Sigmoid colon (tissue), 7 donors: ENCODE results near the gene DCAKD. TPM values are rescaled to one million over a fixed set of nuclear protein-coding genes. Genes with fewer than 3 reads are reported as not detected.

Experiments used
- DNase-seq: peaks from one replicate; pipeline ENCODE4 v3.0.0-alpha.2; 2019
- H3K27ac ChIP-seq, 4 donors: fragments of 200-600 bp; sonication (generic); one replicate each; pipeline ENCODE4 v1.5.1; 2016 to 2019; ENCODE audit warnings: mild to moderate bottlenecking in 1 of 4
- H3K27me3 ChIP-seq, 3 donors: fragments of 200-600 bp; sonication (generic); one replicate each; pipeline ENCODE4 v1.5.1; 2019; ENCODE audit warnings: mild to moderate bottlenecking in 1 of 3
- H3K36me3 ChIP-seq, 4 donors: fragments of 200-600 bp; sonication (generic); one replicate each; pipeline ENCODE4 v1.5.1; 2016 to 2019
- H3K4me1 ChIP-seq, 4 donors: fragments of 200-600 bp; sonication (generic); one replicate each; pipeline ENCODE4 v1.5.1; 2017 to 2019
- H3K4me3 ChIP-seq, 4 donors: fragments of 200-600 bp; sonication (generic); one replicate each; pipeline ENCODE4 v1.5.1; 2017 to 2019; ENCODE audit warnings: mild to moderate bottlenecking in 2 of 4, moderate library complexity in 1 of 4
- H3K9me3 ChIP-seq, 4 donors: fragments of 200-600 bp in 3 of 4; sonication (generic) in 3 of 4; one replicate each; pipeline versions ENCODE4 v1.5.1 to v1.6.1; 2013 to 2019
- EP300 ChIP-seq, 4 donors: sonication (generic); formaldehyde crosslinking; IDR thresholded peaks; one replicate each; pipeline ENCODE4 v1.6.1; 2017; ENCODE audit warnings: antibody characterized with exemption in 4 of 4
- POLR2A ChIP-seq, 2 donors: fragments of 450-650 bp; IDR thresholded peaks; one replicate each; pipeline ENCODE4 v1.6.1; 2016; ENCODE audit warnings: antibody characterized with exemption in 2 of 2, mild to moderate bottlenecking in 2 of 2, moderate library complexity in 2 of 2
- POLR2AphosphoS5 ChIP-seq, 4 donors: sonication (generic); formaldehyde crosslinking; IDR thresholded peaks; one replicate each; pipeline ENCODE4 v1.6.1; 2017; ENCODE audit warnings: antibody characterized with exemption in 4 of 4
- WGBS, 2 donors: extraction: QIAGEN DNeasy Blood & Tissue Kit; methylation state at CpG; one replicate each; pipeline ENCODE4 v1.1.7; 2013; 5-methylcytosine and 5-hydroxymethylcytosine counted together
- intact Hi-C: fragments of 100-400 bp; cut with DNase I; formaldehyde crosslinking; loops from one replicate; pipeline ENCODE4 v1.15.1; 2023
- polyA plus RNA-seq, 3 donors: library from polyadenylated mRNA; stranded (reverse); fragments of 200-250 nt; gene quantifications; one replicate each; pipeline ENCODE4 v1.2.3, GENCODE V29; 2013
- total RNA-seq, 4 donors: library from RNA; depleted of rRNA; stranded (reverse); fragments of >200 nt; gene quantifications; one replicate each; pipeline ENCODE4 v1.1.0, GENCODE V29; 2016
- TF ChIP-seq, protein P1 (sequence below), 4 experiments: fragments of 450-650 bp in 3 of 4; fragments of 200-600 bp in 1 of 4; IDR thresholded peaks; one replicate each; pipeline ENCODE4 v1.5.1; 2016 to 2019; ENCODE audit warnings: antibody characterized with exemption in 4 of 4, mild to moderate bottlenecking in 3 of 4, moderate library complexity in 2 of 4
- donor health status: healthy with polysubstance abuse.
- donor health status: Bipolar disorder and iron deficiency.
- donor health status: healthy.

Gene DCAKD
- total and polyA plus RNA-seq, 7 donors: 5.1 to 46.0 (median 25.2) TPM

DNA sequence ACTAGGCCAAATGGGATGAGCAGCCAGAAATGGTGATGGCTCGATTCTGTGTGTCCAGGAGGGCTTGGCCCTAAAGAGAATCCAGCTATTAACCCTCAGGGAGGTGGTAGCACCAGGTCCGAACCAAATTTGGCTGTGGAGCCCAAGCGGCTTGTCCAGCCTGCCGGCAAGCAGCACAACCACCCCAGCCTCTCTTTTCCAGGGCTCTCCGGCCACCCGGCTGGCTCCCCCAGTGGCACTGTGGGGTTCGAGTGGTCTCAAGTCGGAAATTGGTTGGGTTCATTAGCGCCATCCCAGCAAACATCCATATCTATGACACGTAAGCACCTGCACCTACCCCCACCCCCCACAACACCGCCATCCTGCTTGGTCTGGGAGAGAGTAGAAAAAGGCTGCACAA lies 45.5 kb upstream of the DCAKD start:
- intact Hi-C loops: no loop called here
- peak overlapping the region in 3 of 4 donors; percentile 79 to 95 (median 87) for H3K27ac ChIP-seq
- no peaks in the 10 kb centered on the region for H3K9me3 ChIP-seq
- H3K36me3 ChIP-seq: peaks cover 32 to 64% (median 43%) of the 10 kb centered on the region in 4 donors
- TF ChIP-seq POLR2AphosphoS5 (IDR thresholded peaks at IDR 0.05): no peak
- no peak for TF ChIP-seq EP300 (IDR thresholded peaks at IDR 0.05)
- TF ChIP-seq POLR2A (IDR thresholded peaks at IDR 0.05): no peak
- TF ChIP-seq, protein P1, sequence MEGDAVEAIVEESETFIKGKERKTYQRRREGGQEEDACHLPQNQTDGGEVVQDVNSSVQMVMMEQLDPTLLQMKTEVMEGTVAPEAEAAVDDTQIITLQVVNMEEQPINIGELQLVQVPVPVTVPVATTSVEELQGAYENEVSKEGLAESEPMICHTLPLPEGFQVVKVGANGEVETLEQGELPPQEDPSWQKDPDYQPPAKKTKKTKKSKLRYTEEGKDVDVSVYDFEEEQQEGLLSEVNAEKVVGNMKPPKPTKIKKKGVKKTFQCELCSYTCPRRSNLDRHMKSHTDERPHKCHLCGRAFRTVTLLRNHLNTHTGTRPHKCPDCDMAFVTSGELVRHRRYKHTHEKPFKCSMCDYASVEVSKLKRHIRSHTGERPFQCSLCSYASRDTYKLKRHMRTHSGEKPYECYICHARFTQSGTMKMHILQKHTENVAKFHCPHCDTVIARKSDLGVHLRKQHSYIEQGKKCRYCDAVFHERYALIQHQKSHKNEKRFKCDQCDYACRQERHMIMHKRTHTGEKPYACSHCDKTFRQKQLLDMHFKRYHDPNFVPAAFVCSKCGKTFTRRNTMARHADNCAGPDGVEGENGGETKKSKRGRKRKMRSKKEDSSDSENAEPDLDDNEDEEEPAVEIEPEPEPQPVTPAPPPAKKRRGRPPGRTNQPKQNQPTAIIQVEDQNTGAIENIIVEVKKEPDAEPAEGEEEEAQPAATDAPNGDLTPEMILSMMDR (IDR thresholded peaks at IDR 0.05): no peak
- DNase-seq: no peak
- no peak overlapping the region for H3K4me3 ChIP-seq
- 95 to 96% methylated on average over 11 of the region's 11 CpGs for WGBS, 2 donors
- H3K4me1 ChIP-seq: peaks cover 0 to 46% (median 40%) of the 10 kb centered on the region in 4 donors
- H3K27me3 ChIP-seq: no peaks in the 10 kb centered on the region

DNA sequence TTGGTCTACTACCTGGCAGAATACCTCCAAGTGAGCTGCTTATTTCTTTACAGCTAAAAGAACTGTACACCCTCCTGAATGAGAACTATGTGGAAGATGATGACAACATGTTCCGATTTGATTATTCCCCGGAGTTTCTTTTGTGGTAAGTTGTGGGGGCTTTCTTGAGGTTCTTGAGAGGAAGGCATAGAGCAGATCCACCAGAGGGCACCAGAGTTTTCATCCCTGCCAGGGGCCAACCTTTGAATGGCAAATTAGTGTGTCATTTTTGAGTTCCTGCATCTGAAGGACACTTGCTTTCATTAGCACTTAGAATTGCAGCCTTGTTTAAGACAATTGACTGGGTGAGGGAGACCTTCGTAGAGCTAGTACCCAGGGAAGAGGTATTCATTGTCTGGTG lies 44.7 kb upstream of the DCAKD start:
- peaks cover 0 to 51% (median 47%) of the 10 kb centered on the region in 4 donors for H3K4me1 ChIP-seq
- DNase-seq: no peak
- 71 to 85% methylated on average over 3 of the region's 3 CpGs for WGBS, 2 donors
- H3K4me3 ChIP-seq: no peak overlapping the region
- TF ChIP-seq POLR2A (IDR thresholded peaks at IDR 0.05): no peak
- TF ChIP-seq, protein P1 (IDR thresholded peaks at IDR 0.05): peak in 2 of 4 experiments; percentile 43 to 53
- intact Hi-C loops: no loop called here
- peak overlapping the region in 3 of 4 donors; percentile 79 to 95 (median 87) for H3K27ac ChIP-seq
- H3K36me3 ChIP-seq: peaks cover 32 to 64% (median 40%) of the 10 kb centered on the region in 4 donors
- H3K9me3 ChIP-seq: no peaks in the 10 kb centered on the region
- H3K27me3 ChIP-seq: no peaks in the 10 kb centered on the region

DNA sequence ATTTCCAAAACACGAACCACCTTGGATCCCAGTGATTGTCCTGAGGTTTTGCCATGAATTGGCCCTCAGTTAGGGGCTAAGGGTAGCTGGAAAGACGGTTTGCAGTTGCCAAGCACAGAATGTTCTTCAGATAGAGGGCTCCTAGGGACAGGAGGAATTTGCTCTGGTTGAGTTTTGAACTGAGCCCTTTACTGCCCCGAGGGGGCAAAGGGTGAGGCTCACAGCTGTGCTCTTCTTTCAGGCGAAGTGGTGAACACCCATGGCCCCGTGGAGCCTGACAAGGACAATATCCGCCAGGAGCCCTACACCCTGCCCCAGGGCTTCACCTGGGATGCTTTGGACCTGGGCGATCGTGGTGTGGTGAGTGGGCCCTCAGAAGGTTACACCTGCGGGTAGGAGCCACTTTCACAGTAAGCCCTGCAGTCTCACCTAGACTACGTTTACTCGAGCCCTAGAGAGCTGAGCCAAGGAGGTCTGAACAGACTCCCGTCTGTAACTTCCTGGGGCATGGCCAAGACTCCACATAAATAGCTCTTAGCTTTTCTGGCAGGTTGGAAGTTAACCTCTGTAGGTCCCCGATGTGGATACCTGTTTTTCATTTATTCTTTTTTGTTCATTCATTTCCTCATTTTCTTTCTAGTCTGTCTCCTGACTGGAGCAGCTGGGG lies 42.1 kb upstream of the DCAKD start:
- peak; percentile 83 for DNase-seq
- Histone ChIP-seq H3K9me3 (no peaks in the 10 kb centered on the region), H3K27me3 (no peaks in the 10 kb centered on the region), H3K36me3 (peaks cover 38 to 73% (median 44%) of the 10 kb centered on the region in 4 donors), H3K4me1 (peaks cover 0 to 51% (median 43%) of the 10 kb centered on the region in 4 donors), H3K27ac (peak overlapping the region; percentile 85 to 95 (median 90)), H3K4me3 (no peak overlapping the region)
- intact Hi-C loops: loop anchor here (2.0 to 5.0 kb wide), 3 partner anchors 33 to 126 kb away; partner anchors contain the start of genes C1QL1, DCAKD and NMT1
- 74 to 81% methylated on average over 13 of the region's 13 CpGs for WGBS, 2 donors
- TF ChIP-seq POLR2AphosphoS5 (IDR thresholded peaks at IDR 0.05) (peak in 2 of 4 donors; percentile 39 to 61), EP300 (IDR thresholded peaks at IDR 0.05) (peak in 2 of 4 donors; percentile 66 to 80)
- TF ChIP-seq, protein P1 (IDR thresholded peaks at IDR 0.05): no peak

DNA sequence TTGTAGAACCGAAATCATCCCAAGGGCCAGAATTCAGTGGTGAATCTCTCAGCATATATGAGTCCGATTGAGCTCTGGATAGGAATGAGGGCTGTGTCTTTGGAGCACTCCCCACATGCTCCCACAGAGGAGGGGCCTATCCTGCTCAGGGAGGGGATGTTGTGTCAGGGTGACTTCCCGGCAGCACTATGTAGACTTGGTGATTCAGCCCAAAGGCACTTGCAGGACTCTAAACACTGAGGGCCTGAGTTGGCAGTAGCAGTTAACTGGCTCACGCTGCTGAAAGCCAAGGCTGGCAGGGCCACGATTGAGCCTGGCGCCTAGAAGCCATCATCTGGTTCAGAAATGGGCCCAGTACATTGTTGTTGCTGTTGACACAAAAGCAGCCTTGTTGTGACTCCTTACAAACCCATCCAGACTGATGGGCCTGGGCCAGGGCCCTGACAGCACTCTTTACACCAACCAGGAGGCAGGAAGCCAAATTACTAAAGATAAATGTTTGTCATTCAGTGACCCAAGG lies 41.5 kb upstream of the DCAKD start:
- H3K27ac ChIP-seq: peak overlapping the region; percentile 85 to 95 (median 90)
- WGBS, 2 donors: 80 to 85% methylated on average over 6 of the region's 6 CpGs
- no peak overlapping the region for H3K4me3 ChIP-seq
- intact Hi-C loops: loop anchor here (2.0 to 5.0 kb wide), 3 partner anchors 32 to 126 kb away; partner anchors contain the start of genes C1QL1, DCAKD and NMT1
- DNase-seq: peak; percentile 97
- H3K9me3 ChIP-seq: no peaks in the 10 kb centered on the region
- no peaks in the 10 kb centered on the region for H3K27me3 ChIP-seq
- H3K4me1 ChIP-seq: peaks cover 0 to 46% (median 38%) of the 10 kb centered on the region in 4 donors
- H3K36me3 ChIP-seq: peaks cover 33 to 73% (median 40%) of the 10 kb centered on the region in 4 donors
- TF ChIP-seq POLR2AphosphoS5 (IDR thresholded peaks at IDR 0.05) (peak; percentile 66 to 91 (median 68)), EP300 (IDR thresholded peaks at IDR 0.05) (peak in 2 of 4 donors; percentile 33 to 84), POLR2A (IDR thresholded peaks at IDR 0.05) (no peak)
- TF ChIP-seq, protein P1 (IDR thresholded peaks at IDR 0.05): no peak
